ENCODE measurements around the gene SMYD3.

DNA sequence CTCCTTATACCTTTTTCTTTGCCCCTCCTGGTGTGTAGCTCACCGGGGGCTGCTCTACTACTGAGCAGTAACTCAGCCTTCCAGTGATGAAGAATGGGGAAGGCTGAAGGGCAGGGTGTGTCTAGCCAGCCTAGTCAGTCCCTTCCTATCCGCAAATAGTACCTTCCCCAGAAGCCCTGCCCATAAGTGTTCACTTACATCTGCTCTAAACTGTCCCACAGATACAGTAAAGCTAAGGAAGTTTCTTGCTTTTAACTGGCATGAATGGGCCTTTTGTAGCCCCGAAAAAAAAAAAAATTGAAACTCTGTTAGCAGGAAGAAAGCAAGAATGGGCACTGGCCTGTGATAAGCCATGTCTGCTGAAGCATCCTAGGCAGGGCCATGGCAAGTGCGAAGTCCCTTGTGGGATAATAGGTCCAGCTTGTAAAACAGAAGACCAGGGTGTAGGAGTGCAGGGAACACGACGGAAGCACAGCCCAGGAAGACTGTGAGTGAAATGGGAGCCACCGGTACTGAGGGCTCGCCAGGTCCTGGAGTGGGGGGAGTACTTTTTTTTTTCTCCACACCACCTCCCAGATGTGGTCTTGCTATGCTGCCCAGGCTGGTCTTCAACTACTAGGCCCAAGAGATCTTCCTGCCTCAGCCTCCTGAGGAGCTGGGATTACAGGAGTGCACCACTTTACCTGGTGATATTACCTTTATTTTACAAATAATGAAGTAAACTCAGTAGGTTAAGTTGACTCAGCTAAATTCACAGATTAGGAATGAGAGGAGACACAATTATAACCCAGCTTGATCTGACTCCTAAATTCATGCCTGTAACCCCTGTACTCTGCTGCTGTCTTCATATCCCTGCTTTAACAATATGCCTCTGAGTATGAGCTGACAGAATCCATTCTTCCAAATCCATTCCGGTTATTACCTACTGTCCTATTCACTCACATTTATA is 347.5 kb downstream of the SMYD3 start:
- TF ChIP-seq, protein P1, sequence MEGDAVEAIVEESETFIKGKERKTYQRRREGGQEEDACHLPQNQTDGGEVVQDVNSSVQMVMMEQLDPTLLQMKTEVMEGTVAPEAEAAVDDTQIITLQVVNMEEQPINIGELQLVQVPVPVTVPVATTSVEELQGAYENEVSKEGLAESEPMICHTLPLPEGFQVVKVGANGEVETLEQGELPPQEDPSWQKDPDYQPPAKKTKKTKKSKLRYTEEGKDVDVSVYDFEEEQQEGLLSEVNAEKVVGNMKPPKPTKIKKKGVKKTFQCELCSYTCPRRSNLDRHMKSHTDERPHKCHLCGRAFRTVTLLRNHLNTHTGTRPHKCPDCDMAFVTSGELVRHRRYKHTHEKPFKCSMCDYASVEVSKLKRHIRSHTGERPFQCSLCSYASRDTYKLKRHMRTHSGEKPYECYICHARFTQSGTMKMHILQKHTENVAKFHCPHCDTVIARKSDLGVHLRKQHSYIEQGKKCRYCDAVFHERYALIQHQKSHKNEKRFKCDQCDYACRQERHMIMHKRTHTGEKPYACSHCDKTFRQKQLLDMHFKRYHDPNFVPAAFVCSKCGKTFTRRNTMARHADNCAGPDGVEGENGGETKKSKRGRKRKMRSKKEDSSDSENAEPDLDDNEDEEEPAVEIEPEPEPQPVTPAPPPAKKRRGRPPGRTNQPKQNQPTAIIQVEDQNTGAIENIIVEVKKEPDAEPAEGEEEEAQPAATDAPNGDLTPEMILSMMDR (IDR thresholded peaks at IDR 0.05; ENCODE audit: borderline replicate concordance, extremely low read depth, low read length, poor library complexity, severe bottlenecking) = no peak
- TF ChIP-seq EZH2 (IDR thresholded peaks at IDR 0.05; ENCODE audit: borderline replicate concordance, low read depth, low read length, severe bottlenecking) = no peak

Data from DND-41 (cell line).